ENCODE results near the gene IPP. TPM values are rescaled to one million over a fixed set of nuclear protein-coding genes. Genes with fewer than 3 reads are reported as not detected.
"Not testable (repeated sequence)": the region's sequence is repeated elsewhere in the genome, so short reads cannot be mapped to it uniquely, and the experiment has no call there.

IPP gene
- polyA plus RNA-seq, 1 donor (not counting 4 experiments of a cell fraction or from before 2014, with no cell fraction given), result 10.0 TPM

DNA sequence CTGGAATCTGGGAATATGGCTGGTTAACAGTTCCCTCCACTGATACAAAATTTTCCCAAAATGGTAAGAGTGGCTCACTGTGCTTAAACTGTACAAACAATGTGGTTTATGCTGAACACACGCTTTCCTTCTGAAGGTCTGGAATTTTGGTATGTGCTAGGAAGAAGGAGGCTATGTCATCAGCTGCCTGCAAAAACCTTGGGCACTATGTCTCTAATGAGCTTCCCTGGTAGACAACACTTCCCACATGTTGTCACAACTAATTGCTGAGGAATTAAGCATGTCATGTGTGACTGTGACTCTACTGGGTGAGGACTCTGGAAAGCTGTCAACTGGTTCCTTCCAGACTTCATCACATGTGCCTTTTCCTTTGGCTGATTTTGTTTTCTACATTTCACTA is 29.2 kb downstream of the IPP start:
- H3K4me3 ChIP-seq (ENCODE audit: control insufficient read depth in 2 of 3, extremely low read depth in 1 of 3, insufficient read depth in 2 of 3, low read depth in 1 of 3, low read length in 3 of 3), result no peak overlapping the region
- no peaks in the 10 kb centered on the region for H3K36me3 ChIP-seq (ENCODE audit: control insufficient read depth in 2 of 2, extremely low read depth in 1 of 2, insufficient read depth in 2 of 2, low read length in 2 of 2)
- no peaks in the 10 kb centered on the region for H3K27me3 ChIP-seq (ENCODE audit: control insufficient read depth, extremely low read depth, insufficient read depth, low read length)
- no peaks in the 10 kb centered on the region for H3K9me3 ChIP-seq (ENCODE audit: control insufficient read depth, low read depth, low read length)
- DNase-seq (ENCODE audit: low read depth, low spot score) (no peak), FAIRE-seq (peak; percentile 20)
- H3K4me1 ChIP-seq (ENCODE audit: control insufficient read depth, extremely low read depth, insufficient read depth, low read length), result no peaks in the 10 kb centered on the region
- no peak overlapping the region for H3K9ac ChIP-seq (ENCODE audit: control insufficient read depth, extremely low read depth, insufficient read depth, low read length)
- dilution Hi-C loops (cut with MboI; ENCODE audit: extremely low pct_ligation_motif_present, low sequenced_read_pairs), result no loop called here
- H3K9me1 ChIP-seq (ENCODE audit: control insufficient read depth, extremely low read depth, insufficient read depth, low read length), result no peaks in the 10 kb centered on the region
- TF ChIP-seq EZH2 (IDR thresholded peaks at IDR 0.05; ENCODE audit: low read length), result no peak
- TF ChIP-seq, protein P1, sequence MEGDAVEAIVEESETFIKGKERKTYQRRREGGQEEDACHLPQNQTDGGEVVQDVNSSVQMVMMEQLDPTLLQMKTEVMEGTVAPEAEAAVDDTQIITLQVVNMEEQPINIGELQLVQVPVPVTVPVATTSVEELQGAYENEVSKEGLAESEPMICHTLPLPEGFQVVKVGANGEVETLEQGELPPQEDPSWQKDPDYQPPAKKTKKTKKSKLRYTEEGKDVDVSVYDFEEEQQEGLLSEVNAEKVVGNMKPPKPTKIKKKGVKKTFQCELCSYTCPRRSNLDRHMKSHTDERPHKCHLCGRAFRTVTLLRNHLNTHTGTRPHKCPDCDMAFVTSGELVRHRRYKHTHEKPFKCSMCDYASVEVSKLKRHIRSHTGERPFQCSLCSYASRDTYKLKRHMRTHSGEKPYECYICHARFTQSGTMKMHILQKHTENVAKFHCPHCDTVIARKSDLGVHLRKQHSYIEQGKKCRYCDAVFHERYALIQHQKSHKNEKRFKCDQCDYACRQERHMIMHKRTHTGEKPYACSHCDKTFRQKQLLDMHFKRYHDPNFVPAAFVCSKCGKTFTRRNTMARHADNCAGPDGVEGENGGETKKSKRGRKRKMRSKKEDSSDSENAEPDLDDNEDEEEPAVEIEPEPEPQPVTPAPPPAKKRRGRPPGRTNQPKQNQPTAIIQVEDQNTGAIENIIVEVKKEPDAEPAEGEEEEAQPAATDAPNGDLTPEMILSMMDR (optimal IDR thresholded peaks at IDR 0.05 in 1 of 3, IDR thresholded peaks at IDR 0.05 in 1 of 3, conservative IDR thresholded peaks at IDR 0.05 in 1 of 3; ENCODE audit: extremely low read depth in 1 of 3, insufficient read depth in 2 of 3, low read length in 3 of 3), result no peak
- H4K20me1 ChIP-seq (ENCODE audit: control insufficient read depth, extremely low read depth, insufficient read depth, low read length), result no peaks in the 10 kb centered on the region
- H2AFZ ChIP-seq (ENCODE audit: control insufficient read depth, low read length), result no peak overlapping the region
- no peak overlapping the region for H3K4me2 ChIP-seq (ENCODE audit: control insufficient read depth, extremely low read depth, insufficient read depth, low read depth, low read length)
- H3K79me2 ChIP-seq (ENCODE audit: control insufficient read depth, insufficient read depth, low read length), result no peaks in the 10 kb centered on the region
- no peak overlapping the region for H3K27ac ChIP-seq (ENCODE audit: control insufficient read depth, insufficient read depth, low read length)

DNA sequence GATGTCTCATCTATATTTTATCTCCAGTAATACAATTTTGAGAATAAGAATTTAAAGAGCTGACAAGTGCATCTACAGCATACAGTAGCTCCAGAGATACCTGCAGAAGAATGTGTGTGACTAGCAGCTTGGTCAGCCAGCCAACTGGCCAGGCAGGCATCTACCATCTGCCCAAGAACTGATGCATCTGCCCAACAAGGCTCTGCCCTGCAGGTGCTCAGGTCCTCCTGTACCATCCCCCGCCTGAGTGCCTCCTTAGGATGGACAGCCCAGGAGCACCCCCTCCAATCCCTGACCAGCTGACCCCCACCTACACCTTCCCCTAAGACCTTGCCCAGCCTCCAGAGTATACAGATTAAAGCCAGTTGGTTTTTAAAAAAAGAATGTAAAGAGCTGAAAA is 32.2 kb downstream of the IPP start:
- no peak overlapping the region for H2AFZ ChIP-seq (ENCODE audit: control insufficient read depth, low read length)
- dilution Hi-C loops (cut with MboI; ENCODE audit: extremely low pct_ligation_motif_present, low sequenced_read_pairs), result no loop called here
- no peaks in the 10 kb centered on the region for H3K27me3 ChIP-seq (ENCODE audit: control insufficient read depth, extremely low read depth, insufficient read depth, low read length)
- H3K9me3 ChIP-seq (ENCODE audit: control insufficient read depth, low read depth, low read length), result no peaks in the 10 kb centered on the region
- H3K9me1 ChIP-seq (ENCODE audit: control insufficient read depth, extremely low read depth, insufficient read depth, low read length), result no peaks in the 10 kb centered on the region
- no peak for DNase-seq (ENCODE audit: low read depth, low spot score)
- no peak for FAIRE-seq
- H4K20me1 ChIP-seq (ENCODE audit: control insufficient read depth, extremely low read depth, insufficient read depth, low read length), result no peaks in the 10 kb centered on the region
- no peaks in the 10 kb centered on the region for H3K4me1 ChIP-seq (ENCODE audit: control insufficient read depth, extremely low read depth, insufficient read depth, low read length)
- no peaks in the 10 kb centered on the region for H3K79me2 ChIP-seq (ENCODE audit: control insufficient read depth, insufficient read depth, low read length)
- H3K4me2 ChIP-seq (ENCODE audit: control insufficient read depth, extremely low read depth, insufficient read depth, low read depth, low read length), result no peak overlapping the region
- H3K36me3 ChIP-seq (ENCODE audit: control insufficient read depth in 2 of 2, extremely low read depth in 1 of 2, insufficient read depth in 2 of 2, low read length in 2 of 2), result peaks cover 0 to 1% of the 10 kb centered on the region in 2 experiments
- no peak overlapping the region for H3K9ac ChIP-seq (ENCODE audit: control insufficient read depth, extremely low read depth, insufficient read depth, low read length)
- no peak overlapping the region for H3K27ac ChIP-seq (ENCODE audit: control insufficient read depth, insufficient read depth, low read length)
- no peak for TF ChIP-seq EZH2 (IDR thresholded peaks at IDR 0.05; ENCODE audit: low read length)
- TF ChIP-seq, protein P1 (optimal IDR thresholded peaks at IDR 0.05 in 1 of 3, IDR thresholded peaks at IDR 0.05 in 1 of 3, conservative IDR thresholded peaks at IDR 0.05 in 1 of 3; ENCODE audit: extremely low read depth in 1 of 3, insufficient read depth in 2 of 3, low read length in 3 of 3), result no peak
- no peak overlapping the region for H3K4me3 ChIP-seq (ENCODE audit: control insufficient read depth in 2 of 3, extremely low read depth in 1 of 3, insufficient read depth in 2 of 3, low read depth in 1 of 3, low read length in 3 of 3)

DNA sequence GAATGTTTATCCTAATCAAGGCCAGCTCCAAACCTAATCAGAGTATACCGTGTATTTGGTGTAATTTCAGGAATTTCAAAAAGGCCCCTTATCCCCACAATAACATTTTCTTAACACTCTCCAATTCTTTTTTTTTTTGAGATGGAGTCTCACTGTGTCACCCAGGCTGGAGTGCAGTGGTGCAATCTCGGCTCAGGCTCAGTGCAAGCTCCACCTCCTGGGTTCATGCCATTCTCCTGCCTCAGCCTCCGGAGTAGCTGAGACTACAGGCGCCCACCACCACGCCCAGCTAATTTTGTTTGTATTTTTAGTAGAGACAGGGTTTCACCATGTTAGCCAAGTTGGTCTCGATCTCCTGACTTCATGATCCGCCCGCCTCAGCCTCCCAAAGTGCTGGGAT is 33.1 kb downstream of the IPP start:
- not testable (repeated sequence) for H3K79me2 ChIP-seq (ENCODE audit: control insufficient read depth, insufficient read depth, low read length); H2AFZ ChIP-seq (ENCODE audit: control insufficient read depth, low read length)

More for the DNA sequence above, 33.1 kb downstream of the IPP start:
- DNase-seq (ENCODE audit: low read depth, low spot score); H4K20me1 ChIP-seq (ENCODE audit: control insufficient read depth, extremely low read depth, insufficient read depth, low read length); H3K4me3 ChIP-seq (ENCODE audit: control insufficient read depth in 2 of 3, extremely low read depth in 1 of 3, insufficient read depth in 2 of 3, low read depth in 1 of 3, low read length in 3 of 3); dilution Hi-C loops (cut with MboI; ENCODE audit: extremely low pct_ligation_motif_present, low sequenced_read_pairs); H3K9ac ChIP-seq (ENCODE audit: control insufficient read depth, extremely low read depth, insufficient read depth, low read length); H3K9me3 ChIP-seq (ENCODE audit: control insufficient read depth, low read depth, low read length); H3K27ac ChIP-seq (ENCODE audit: control insufficient read depth, insufficient read depth, low read length); H3K4me2 ChIP-seq (ENCODE audit: control insufficient read depth, extremely low read depth, insufficient read depth, low read depth, low read length); FAIRE-seq; H3K36me3 ChIP-seq (ENCODE audit: control insufficient read depth in 2 of 2, extremely low read depth in 1 of 2, insufficient read depth in 2 of 2, low read length in 2 of 2); H3K4me1 ChIP-seq (ENCODE audit: control insufficient read depth, extremely low read depth, insufficient read depth, low read length); H3K27me3 ChIP-seq (ENCODE audit: control insufficient read depth, extremely low read depth, insufficient read depth, low read length); H3K9me1 ChIP-seq (ENCODE audit: control insufficient read depth, extremely low read depth, insufficient read depth, low read length): not testable (repeated sequence)
